ENCODE results near the gene OGDHL. TPM values are rescaled to one million over a fixed set of nuclear protein-coding genes. Genes with fewer than 3 reads are reported as not detected.

OGDHL gene
- total RNA-seq, 1 experiment from 2014 or later: 22.6 TPM

DNA sequence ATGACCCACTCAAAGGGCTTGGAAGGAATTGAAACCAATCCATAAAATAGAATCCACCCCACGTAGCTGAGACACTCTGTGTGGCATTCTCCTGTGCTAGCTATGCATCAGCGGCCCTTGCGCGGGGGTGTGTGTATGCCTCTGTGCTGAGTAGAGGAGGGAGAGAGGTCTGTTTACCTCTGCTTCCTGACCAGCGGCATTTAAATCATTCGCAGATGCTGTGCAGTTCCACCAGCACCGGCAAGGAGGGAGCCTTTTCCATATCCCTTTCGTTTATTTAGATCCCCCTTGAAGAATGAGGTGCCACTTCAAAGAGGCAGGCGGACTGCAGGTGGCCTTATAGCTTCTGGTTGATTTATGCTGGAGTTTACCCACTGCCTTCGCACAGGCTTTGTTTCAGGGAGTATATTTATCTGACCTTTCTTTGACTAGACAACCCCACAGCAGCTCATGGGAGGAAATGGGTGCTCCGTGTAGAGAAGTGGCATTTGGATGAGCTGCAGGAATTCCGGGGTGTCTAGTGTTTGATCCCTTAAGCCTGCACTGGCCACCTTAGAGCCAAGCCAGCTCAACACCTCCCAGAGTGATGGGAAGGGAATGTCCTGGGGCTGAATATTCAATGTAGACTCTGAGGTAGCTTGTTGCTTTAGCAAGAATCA, 71.3 kb downstream of the OGDHL start:
- H2BK5ac ChIP-seq (ENCODE audit: insufficient read length, low read length): no peak overlapping the region
- no peak overlapping the region for H3K4ac ChIP-seq (ENCODE audit: low read depth, low read length)
- peak overlapping the region; percentile 38 to 69; a peak in 4 of 5 replicates for H3K4me3 Mint-ChIP-seq
- peaks cover 6% of the 10 kb centered on the region for H3K23me2 ChIP-seq (ENCODE audit: insufficient read length, low read depth, low read length, poor library complexity, severe bottlenecking)
- H3K18ac ChIP-seq (ENCODE audit: insufficient read length, low read depth, low read length): no peak overlapping the region
- peaks cover 21 to 35% of the 10 kb centered on the region in 2 experiments for H3K9me3 Mint-ChIP-seq
- no peaks in the 10 kb centered on the region for H4K20me1 ChIP-seq (ENCODE audit: control insufficient read depth, insufficient read depth, insufficient read length)
- peak overlapping the region; percentile 70 for H3K4me2 ChIP-seq (ENCODE audit: insufficient read depth, insufficient read length, low read length)
- no peak overlapping the region for H2BK15ac ChIP-seq (ENCODE audit: low read depth, low read length)
- H3T11ph ChIP-seq (ENCODE audit: low read length): no peak overlapping the region
- H2BK120ac ChIP-seq (ENCODE audit: low read depth, low read length, poor library complexity, severe bottlenecking): no peak overlapping the region
- no peak overlapping the region for H4K91ac ChIP-seq (ENCODE audit: insufficient read length, low read depth, low read length)
- TF ChIP-seq, protein P1, sequence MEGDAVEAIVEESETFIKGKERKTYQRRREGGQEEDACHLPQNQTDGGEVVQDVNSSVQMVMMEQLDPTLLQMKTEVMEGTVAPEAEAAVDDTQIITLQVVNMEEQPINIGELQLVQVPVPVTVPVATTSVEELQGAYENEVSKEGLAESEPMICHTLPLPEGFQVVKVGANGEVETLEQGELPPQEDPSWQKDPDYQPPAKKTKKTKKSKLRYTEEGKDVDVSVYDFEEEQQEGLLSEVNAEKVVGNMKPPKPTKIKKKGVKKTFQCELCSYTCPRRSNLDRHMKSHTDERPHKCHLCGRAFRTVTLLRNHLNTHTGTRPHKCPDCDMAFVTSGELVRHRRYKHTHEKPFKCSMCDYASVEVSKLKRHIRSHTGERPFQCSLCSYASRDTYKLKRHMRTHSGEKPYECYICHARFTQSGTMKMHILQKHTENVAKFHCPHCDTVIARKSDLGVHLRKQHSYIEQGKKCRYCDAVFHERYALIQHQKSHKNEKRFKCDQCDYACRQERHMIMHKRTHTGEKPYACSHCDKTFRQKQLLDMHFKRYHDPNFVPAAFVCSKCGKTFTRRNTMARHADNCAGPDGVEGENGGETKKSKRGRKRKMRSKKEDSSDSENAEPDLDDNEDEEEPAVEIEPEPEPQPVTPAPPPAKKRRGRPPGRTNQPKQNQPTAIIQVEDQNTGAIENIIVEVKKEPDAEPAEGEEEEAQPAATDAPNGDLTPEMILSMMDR (conservative IDR thresholded peaks at IDR 0.05): no peak
- peaks cover 4% of the 10 kb centered on the region; the same call in 1 of the 2 replicates for H3K4me1 ChIP-seq (ENCODE audit: insufficient read depth, low read length)
- no peak overlapping the region for H3K9ac ChIP-seq (ENCODE audit: extremely low read depth, insufficient read length, low read length)
- H3K36me3 Mint-ChIP-seq (ENCODE audit: insufficient read depth in 1 of 3, low read depth in 3 of 3): peaks cover 0 to 19% (median 16%) of the 10 kb centered on the region in 3 experiments; a peak in 5 of 7 replicates
- no peak overlapping the region for H4K5ac ChIP-seq (ENCODE audit: insufficient read length, low read depth, low read length)
- H3K27ac Mint-ChIP-seq: no peak overlapping the region
- H3K9me3 ChIP-seq (ENCODE audit: control insufficient read depth, low read depth, low read length): peaks cover 13% of the 10 kb centered on the region
- H3K14ac ChIP-seq (ENCODE audit: insufficient read depth, low read length): no peak overlapping the region
- H3K23ac ChIP-seq (ENCODE audit: insufficient read length, low read depth, low read length): no peak overlapping the region
- DNase-seq: no peak
- no peaks in the 10 kb centered on the region for H3K79me1 ChIP-seq (ENCODE audit: insufficient read depth, low read depth, low read length, poor library complexity, severe bottlenecking)
- H3K4me1 Mint-ChIP-seq: peaks cover 50 to 53% of the 10 kb centered on the region in 2 experiments
- no peak overlapping the region for H3K56ac ChIP-seq (ENCODE audit: insufficient read length, low read depth, low read length)
- H3K27me3 Mint-ChIP-seq (ENCODE audit: low read depth): peaks cover 100% of the 10 kb centered on the region
- peaks cover 67% of the 10 kb centered on the region for H3K27me3 ChIP-seq (ENCODE audit: insufficient read depth, low read length)
- H2AK5ac ChIP-seq (ENCODE audit: insufficient read length, low read length): no peak overlapping the region
- no peaks in the 10 kb centered on the region for H3K79me2 ChIP-seq (ENCODE audit: insufficient read depth, low read length)
- H4K8ac ChIP-seq (replicated peaks; ENCODE audit: insufficient read length, low read depth, low read length): no peak overlapping the region
- no CpG with 5 or more reads among the region's 12 CpGs for WGBS (ENCODE audit: extremely low coverage, insufficient read length, low lambda C conversion rate)
- no peak overlapping the region for H2BK20ac ChIP-seq (ENCODE audit: low read depth, low read length, poor library complexity, severe bottlenecking)
- no peak overlapping the region for H2AFZ ChIP-seq (ENCODE audit: low read length)
- H2BK12ac ChIP-seq (ENCODE audit: insufficient read length, low read depth, low read length): no peak overlapping the region
- H3K27ac ChIP-seq (ENCODE audit: insufficient read length, low read depth, low read length): no peak overlapping the region

All from H9 (cell line).